OCI-LY3 (cell line): ENCODE data around the gene TARBP2.
"Not testable (repeated sequence)": the region's sequence is repeated elsewhere in the genome, so short reads cannot be mapped to it uniquely, and the experiment has no call there.

ENCODE experiments used
- CTCF ChIP-seq: fragments of 200-600, 300-600 bp; sonication (generic); IDR thresholded peaks from 2 replicates; pipeline ENCODE4 v1.5.1; 2014; ENCODE audit warnings: antibody characterized with exemption, low read length, low read depth
- EZH2phosphoT487 ChIP-seq: fragments of 200-600 bp; shearing (Covaris generic); IDR thresholded peaks from 2 replicates; pipeline ENCODE4 v1.6.1; 2018; ENCODE audit warnings: antibody characterized with exemption, mixed run types, low read depth

- not testable (repeated sequence) for TF ChIP-seq CTCF, EZH2phosphoT487
Observed at GRCh38 chr12:53550131-53550530, 49.0 kb downstream of the TARBP2 start.
